ENCODE data around the gene DEUP1.
"Not testable (repeated sequence)": the region's sequence is repeated elsewhere in the genome, so short reads cannot be mapped to it uniquely, and the experiment has no call there.

Gene DEUP1

DNA sequence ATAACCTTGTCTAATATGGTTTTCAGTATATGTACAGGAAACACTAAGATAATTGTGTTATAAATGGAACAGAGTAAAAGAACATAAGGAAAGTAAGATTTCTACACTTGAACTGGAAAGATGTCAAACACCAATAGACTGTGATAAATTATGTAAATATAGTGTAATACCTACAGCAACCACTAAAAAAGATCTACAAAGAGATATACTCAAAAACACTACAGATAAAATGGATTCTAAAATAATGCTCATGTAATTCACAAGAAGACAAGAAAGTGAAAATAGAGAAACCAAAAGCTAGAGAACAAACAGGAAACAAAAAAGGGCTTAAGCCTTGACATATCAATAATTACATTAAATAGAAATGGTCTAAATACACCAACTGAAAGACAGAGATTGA is 30.9 kb downstream of the DEUP1 start:
- no peak for DNase-seq

DNA sequence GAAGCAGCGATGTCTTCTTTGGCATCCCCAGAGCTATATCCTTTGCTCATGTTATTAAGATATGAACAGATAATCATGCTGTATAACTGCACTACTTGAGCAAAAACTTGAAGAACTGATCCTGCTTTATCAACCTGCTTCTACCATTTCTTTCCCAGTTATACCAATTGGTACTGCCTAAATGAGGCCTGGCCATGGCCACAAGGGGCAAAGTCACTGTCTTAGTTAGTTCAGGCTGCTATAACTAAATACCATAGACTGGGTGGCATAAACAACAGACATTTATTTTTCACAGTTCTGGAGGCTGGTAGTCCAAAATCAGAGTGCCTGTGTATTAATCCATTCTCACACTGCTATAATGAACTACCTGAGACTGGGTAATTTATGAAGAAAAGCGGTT is 37.5 kb downstream of the DEUP1 start:
- DNase-seq, result no peak

DNA sequence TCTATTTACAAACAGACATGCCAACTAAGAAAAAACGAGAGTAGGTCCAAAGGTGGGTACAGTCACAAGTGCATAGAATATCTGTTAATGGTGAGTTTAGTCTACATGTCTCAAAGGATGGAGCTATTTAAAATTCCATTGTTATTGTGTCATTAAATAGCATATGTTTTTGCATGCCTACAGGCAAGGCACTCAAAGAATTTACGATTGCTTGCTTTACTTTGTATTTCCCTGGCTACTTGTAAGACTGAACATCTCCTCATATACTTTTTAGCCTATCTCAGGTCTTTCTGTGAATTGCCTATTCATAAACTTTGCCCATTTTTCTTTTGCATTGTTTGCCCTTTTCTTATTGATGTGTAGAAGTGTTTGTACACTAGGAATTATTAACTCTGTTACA is 39.7 kb downstream of the DEUP1 start:
- no peak for DNase-seq

DNA sequence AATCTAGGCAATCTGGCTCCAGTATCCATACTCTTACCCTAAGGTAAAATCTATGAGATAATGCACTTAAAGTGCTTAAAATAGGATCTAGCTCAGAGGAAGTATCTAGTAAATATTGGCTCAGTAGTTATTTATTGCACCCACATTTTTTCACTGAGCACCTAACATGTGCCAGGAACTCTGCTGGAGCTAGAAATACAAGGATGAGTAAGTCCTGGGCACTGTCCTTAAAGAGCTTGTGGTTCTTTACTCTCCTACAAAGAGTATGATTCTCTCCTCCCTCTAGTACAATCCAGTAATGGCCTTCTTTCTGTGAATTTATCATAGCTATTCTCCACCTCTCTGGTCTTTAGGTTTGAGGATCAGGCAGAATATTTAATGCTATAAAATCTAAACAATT is 59.2 kb downstream of the DEUP1 start:
- no peak for DNase-seq

DNA sequence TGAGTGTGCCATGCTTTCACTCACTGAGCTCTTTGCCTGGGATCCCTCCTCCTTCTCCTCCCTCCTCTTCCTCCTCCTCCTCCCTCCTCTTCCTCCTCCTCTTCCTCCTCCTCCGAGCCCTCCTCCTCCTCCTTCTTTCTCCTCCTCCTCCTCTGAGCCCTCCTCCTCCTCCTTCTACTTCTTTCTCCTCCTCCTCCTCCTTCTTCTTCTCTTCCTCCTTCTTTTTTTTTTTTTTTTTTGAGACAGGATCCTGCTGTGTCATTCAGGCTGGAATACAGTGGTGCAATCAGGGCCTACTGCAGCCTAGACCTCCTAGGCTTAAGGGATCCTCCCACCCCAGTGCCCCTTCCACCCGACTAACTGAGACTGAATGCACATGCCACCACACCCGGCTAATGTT is 62.3 kb downstream of the DEUP1 start:
- no peak for DNase-seq

DNA sequence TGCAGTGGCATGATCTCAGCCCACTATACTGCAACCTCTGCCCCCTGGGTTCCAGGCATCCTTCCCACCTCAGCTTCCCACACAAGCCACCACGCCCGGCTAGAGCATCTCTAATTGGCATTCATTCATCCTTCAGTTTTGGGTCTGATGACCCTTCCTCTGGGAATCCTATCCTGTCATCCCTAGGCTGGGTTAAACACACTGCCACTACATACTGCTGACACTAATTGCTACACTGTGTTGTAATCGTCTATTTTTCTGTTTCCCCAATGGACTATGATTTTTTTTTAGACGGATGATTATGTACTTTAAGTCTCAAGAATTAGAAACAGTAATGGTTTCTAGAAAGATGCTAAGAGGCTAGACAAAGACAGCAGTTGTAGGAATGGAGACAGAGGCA is 62.8 kb downstream of the DEUP1 start:
- no peak for DNase-seq

DNA sequence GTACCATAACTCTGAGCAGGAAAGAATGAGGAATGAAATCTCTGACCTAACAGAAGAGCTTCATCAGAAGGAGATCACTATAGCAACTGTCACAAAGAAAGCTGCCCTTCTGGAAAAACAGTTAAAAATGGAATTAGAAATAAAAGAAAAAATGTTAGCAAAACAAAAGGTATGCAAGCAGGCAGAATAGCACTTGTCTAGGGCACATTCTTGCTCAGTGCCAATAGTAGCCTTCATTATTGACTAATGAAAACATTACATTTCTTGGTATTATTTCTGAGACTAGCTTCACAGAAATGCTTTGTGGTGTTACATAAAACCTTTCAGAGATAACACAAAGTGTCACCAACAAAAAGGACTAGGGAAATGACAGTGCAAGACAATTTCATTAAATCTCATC is 63.9 kb downstream of the DEUP1 start:
- DNase-seq, result no peak

DNA sequence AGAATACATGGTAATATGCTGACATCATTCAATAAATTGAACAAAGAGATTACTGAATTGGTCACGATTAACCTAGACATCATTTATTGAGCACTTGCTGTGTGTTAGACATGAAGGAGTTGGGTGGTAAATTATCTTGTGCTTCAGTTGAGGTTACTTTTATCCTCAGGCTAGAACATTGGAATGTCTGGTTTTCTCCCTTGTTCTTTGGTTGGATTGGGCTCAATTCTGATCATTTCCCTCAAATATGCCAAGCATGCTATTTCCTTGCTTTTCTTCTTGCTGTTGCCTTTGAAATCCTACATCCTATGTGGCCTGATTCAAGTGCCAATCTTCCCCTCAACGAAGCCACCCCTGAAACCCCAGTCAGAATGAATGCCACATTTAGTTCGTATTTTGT is 65.8 kb downstream of the DEUP1 start:
- no peak for DNase-seq

DNA sequence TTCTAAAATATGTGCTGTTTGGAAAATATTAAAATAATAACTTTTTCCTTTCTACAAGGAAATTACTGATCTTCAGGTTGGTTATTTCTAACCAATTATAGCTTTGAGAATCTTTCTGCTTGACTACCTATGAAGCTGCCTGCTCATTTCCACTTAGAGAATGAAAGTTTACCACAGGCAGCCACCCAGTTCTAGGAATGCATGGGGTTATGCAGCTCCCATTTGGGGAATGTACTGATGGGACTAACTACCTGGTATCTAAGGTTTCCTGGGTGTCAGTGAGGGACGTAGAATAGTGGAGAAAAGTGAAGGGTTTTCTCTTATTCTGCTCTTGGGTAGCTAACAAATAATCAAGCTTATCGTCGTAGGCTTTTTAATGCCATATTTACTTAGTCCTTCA is 73.4 kb downstream of the DEUP1 start:
- DNase-seq, result no peak

DNA sequence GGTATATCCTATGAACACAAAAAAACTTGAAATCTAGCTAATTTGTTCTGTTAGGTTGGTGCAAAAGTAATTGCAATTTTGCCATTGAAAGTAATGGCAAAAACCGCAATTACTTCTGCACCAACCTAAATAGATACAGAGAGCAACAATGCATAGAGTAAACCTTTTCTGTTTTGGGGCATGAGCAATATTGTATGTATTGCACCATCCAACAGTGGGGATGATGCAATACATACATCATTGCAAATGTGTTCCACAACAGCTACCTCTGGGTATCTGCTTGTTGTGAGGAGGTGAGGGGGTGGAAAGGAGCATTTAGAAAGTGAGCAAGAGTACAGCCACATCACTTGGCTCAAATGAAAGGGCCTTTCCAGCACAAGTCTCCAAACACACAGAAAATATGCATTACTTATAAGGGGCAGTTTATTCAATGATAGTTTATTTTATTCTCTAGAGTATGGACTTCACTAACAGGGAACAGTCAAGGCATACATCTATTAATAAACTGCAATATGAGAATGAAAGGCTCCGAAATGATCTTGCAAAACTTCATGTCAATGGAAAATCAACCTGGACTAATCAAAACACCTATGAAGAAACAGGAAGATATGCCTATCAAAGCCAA is 77.3 kb downstream of the DEUP1 start:
- DNase-seq, result no peak

DNA sequence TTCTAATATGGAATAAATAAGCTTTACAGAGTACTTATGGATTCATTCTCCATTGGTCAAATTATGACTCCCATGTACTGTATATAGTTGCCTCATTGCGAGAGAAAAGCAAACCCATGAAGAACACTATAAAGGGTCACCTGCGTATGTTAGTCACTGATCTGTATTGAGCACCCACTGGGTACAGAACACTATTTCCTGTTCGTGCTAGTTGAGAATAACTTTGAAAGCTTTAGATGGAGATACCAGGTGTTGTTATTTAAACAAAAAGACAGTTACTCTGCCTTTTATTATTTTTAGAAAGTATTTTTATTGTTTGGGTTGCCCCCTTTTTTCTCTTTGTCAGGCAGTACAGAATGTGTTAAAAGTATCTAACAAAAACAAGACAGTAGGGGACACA is 79.9 kb downstream of the DEUP1 start:
- no peak for DNase-seq

DNA sequence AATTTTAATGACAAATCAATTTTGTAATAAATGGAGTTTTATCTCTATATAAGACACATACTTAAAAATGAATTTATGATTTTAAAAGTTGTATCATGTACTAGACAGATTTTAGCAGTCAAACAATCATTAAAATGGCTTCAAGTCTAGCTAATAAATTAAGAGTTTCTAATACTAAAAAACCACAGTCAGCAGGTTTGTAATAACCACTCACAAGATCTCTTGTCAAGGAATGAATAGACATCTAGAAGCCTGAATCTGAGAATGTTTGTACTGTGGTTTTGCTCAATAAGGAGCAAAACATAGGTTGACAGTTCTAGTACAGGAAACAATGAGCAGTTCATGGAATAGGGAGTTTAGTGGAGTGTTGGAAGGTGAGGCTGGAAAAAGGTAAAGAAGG is 81.2 kb downstream of the DEUP1 start:
- DNase-seq, result no peak

DNA sequence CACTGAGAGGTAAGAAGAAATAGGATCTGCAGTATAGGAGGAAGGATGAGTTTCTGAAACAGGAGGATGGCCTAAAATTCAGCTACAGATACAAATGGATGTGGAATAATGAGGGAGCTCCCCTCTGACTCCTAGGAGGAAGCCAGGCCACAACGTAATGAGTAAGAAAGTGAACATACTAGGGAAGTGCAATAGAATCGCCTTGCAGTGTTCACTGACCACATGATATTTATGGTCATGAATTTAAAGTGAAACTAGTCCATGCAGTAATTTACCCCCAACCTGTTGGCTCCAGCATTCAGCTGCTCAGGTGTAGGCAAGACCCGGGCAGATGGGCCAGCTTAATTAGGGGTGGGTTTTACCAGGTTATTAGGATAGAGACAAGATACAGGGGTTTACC is 101.7 kb downstream of the DEUP1 start:
- DNase-seq, result no peak

DNA sequence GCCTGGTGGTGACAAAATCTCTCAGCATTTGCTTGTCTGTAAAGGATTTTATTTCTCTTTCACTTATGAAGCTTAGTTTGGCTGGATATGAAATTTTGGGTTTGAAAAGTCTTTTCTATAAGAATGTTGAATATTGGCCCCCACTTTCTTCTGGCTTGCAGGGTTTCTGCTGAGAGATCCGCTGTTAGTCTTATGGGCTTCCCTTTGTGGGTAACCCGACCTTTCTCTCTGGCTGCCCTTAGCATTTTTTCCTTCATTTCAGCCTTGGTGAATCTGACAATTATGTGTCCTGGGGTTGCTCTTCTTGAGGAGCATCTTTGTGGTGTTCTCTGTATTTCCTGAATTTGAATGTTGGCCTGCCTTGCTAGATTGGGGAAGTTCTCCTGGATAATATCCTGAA is 112.7 kb downstream of the DEUP1 start:
- not testable (repeated sequence) for DNase-seq

DNA sequence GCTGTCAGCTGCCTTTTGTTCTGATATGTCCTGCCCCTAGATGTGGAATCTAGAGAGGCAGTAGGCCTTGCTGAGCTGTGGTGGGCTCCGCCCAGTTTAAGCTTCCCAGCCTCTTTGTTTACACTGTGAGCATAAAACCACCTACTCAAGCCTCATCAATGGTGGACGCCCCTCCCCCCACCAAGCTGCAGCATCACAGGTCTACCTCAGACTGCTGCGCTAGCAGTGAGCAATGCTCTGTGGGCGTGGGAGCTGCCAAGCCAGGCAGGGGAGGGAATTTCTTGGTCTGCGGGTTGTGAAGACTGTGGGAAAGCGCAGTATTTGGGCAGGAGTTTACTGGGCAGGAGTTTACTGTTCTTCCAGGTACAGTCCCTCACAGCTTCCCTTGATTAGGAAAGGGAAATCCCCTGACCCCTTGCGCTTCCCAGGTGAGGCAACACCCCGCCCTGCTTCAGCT is 114.1 kb downstream of the DEUP1 start:
- no peak for DNase-seq

DNA sequence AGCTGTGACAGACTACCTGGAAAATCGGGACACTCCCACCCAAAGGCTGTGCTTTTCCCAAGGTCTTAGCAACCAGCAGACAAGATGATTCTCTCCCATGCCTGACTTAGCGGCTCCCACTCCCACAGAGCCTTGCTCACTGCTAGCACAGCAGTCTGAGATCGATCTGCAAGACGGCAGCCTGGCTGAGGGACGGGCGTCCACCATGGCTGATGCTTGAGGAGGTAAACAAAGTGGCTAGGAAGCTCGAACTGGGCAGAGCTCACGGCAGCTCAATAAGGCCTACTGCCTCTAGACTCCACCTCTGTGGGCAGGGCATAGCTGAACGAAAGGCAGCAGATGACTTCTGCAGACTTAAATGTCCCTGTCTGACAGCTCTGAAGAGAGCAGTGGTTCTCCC is 127.7 kb downstream of the DEUP1 start:
- no peak for DNase-seq

DNA sequence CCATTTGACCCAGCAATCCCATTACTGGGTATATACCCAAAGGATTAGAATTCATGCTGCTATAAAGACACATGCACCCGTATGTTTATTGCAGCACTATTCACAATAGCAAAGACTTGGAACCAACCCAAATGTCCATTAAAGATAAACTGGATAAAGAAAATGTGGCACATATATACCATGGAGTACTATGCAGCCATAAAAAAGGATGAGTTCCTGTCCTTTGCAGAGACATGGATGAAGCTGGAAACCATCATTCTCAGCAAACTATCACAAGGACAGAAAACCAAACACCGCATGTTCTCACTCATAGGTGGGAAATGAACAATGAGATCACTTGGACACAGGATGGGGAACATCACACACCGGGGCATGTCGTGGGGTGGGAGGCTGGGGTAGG is 133.1 kb downstream of the DEUP1 start:
- not testable (repeated sequence) for DNase-seq

DNA sequence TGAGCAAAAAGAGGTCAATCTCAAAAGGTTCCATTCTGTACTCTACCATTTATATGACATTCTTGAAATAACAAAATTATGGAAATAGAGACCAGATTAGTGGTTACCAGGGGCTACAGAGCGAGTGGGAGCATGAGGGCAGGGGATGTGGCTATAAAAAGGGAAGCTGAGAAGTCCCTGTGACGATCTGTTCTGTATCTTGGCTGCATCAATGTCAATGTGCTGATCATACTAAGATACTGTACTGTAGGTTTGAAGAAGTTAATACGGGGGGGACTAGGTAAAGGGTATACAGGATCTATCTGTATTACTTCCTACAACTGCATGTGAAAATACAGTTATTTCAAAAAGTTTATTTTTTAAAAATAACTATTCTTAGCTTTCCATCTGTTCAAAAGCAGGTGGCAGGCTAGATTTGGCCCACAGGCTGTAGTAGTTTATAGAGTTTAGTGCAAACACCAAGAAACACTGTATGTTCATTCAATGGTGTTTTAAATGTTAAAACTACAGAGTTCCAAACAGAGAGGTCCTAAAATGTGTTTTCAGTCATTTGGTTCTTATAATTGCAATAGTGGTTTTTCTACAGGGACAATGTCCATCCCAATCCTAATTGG is 134.5 kb downstream of the DEUP1 start:
- DNase-seq, result peak in 1 of 2 donors; percentile 15

DNA sequence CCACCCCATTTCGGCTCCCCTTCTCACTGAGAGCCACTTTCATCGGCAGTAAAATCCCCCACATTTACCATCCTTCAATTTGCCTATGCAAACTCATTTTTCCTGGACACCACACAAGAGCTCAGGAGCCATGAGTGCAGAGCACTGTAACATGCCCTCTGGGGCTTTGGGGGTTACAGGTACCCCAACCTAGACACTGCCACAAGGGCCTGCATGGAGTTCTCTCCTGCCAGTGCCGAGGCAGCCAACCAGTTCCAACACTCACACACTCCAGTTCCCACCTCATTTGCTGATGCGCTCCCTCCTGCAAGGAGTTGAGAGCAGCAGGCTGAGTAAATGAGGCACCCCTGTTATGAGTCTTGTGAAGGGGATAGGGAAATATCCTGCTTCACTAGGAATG is 136.5 kb downstream of the DEUP1 start:
- no peak for DNase-seq

DNA sequence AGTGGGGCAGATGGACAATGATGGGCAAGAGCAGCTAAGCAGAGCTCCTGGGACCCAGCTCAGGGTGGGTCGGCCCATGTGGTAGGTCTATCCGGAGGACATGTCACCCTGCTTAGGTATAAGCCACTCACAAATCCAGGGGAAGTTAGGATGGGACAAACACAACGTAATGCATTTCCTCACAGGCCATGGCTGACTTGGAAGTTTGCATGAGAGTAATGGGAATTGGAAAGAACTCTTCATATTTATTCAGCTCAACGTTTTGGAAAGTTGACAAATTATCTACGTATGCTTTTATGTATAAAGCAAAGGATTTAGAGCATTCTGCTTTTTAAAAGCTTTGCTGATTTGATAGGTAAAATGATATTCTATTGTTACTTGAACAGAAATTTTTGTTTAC is 137.7 kb downstream of the DEUP1 start:
- DNase-seq, result no peak

DNA sequence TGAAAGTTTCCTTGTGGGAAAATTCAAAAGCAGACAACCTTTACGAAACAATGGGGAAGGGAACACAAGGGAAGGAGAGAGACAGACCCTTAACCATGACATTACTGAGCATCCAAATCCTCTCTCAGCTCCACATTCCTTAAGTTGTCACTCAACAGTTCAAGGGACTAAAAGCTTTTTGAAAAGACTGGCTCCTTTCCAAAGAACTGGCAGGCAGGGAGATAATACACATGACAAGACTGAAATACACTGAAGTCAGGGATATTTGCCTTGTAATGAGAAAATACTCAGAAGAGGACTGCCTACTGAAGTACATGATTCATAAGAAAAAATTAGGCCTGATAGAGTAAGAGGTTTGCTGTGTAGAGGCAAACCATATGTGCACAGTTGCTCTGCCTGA is 143.6 kb downstream of the DEUP1 start:
- DNase-seq, result no peak

DNA sequence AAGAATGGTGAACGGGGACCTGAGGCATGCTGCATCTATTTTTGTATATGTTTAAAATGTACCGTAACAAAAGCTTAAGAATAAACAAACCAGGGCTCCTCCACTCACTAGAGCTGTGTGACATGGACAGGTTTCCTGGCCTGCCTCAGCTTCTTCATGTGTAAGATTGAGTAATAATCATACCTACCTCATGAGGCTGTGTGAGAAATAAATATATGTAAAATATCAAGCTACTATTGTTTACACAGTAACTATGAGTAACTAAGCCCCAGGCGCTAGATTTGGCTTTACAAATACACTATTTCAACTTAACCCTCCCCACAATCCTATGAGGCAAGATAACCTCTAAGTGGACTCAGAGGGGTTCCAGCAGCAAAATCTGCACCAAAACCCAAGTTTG is 146.3 kb downstream of the DEUP1 start:
- no peak for DNase-seq

DNA sequence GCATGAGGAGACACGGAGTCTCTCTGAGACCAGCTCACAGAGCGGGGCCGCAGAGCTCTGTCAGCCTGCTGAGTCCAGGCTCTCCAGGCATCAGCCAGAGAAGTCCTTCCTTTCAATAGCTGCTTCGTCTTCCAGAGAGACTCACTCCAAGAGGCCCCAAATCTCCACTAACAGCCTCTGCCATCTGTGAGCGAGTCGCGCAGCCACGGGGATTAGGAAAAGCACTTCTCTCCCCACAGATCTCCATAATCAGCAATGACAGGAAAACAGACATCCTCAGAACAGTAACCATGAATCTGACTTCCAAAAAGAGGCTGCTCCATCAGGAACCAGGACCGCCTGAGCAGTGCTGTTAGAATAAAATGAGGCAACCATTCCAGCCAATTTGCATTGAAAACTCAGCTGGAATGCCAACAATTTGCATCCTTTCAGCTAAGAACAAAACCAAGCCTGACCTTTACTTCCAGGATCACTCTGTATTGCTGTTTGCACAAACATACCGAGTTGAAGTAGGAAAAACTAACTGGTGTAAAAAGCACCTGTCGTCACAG is 147.2 kb downstream of the DEUP1 start:
- DNase-seq, result no peak

DNA sequence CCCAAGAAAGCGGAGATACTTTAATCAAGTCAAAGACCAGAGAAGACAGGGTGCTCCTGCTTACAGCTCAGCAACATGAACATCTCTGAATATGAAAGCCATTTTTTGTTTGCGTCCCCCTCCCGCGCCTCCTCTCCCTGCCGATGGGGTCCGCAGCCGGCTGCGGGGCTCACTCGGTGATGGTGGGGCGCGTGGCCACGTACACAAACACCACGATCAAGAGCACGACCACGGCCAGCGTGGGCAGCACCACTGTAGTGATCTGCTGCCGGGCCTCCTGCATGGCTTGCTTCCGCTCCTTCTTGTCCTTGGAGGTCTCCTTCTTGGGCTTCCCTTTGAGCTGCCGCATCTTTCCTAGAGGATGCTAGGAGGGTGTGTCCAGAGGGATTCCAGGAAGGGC is 148.3 kb downstream of the DEUP1 start:
- DNase-seq, result no peak

DNA sequence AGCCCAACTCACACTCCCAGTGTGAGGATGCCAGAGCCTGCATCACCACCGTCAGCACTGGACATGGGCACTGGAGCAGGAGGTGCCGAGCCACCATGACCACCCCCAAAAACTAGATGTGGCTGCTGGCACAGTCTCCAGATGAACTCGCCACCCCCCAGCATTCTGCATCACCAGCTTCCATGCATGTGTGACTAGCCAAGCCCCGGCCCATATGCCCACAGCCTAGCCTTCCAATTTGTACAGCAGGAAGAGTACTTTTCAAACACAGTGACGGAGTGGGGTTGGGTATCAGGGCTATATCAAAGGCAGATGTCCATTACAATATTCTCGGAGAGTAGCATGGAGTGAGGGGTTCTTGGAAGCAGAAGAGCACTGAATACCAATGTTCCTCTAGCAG is 149.7 kb downstream of the DEUP1 start:
- DNase-seq, result no peak

Measured in hippocampal formation (tissue), 2 donors.